Measurements from ENCODE around the gene OLFM1.

The OLFM1 gene

GRCh38 chr9:135076143-135076875, 11.2 kb upstream of the OLFM1 start:
- no peak for DNase-seq (ENCODE audit: low read depth in 3 of 3)

GRCh38 chr9:135076876-135077430, 10.5 kb upstream of the OLFM1 start:
- DNase-seq (ENCODE audit: low read depth in 3 of 3) = no peak

GRCh38 chr9:135077497-135078200, 9.8 kb upstream of the OLFM1 start:
- DNase-seq (ENCODE audit: low read depth in 3 of 3) = no peak

- DNase-seq (ENCODE audit: low read depth in 3 of 3) = no peak
Measured at GRCh38 chr9:135078361-135078821, 9.1 kb upstream of the OLFM1 start.

GRCh38 chr9:135079018-135079417, 8.4 kb upstream of the OLFM1 start:
- DNase-seq (ENCODE audit: low read depth in 3 of 3) = no peak

- DNase-seq (ENCODE audit: low read depth in 3 of 3) = no peak
Measured at GRCh38 chr9:135079676-135080075, 7.8 kb upstream of the OLFM1 start.

GRCh38 chr9:135080286-135081263, 6.9 kb upstream of the OLFM1 start:
- DNase-seq (ENCODE audit: low read depth in 3 of 3) = no peak

GRCh38 chr9:135081264-135081660, 6.2 kb upstream of the OLFM1 start:
- DNase-seq (ENCODE audit: low read depth in 3 of 3) = no peak

GRCh38 chr9:135081731-135082130, 5.7 kb upstream of the OLFM1 start:
- no peak for DNase-seq (ENCODE audit: low read depth in 3 of 3)

GRCh38 chr9:135082536-135082935, 4.9 kb upstream of the OLFM1 start:
- DNase-seq (ENCODE audit: low read depth in 3 of 3) = no peak

GRCh38 chr9:135083241-135083810, 4.1 kb upstream of the OLFM1 start:
- no peak for DNase-seq (ENCODE audit: low read depth in 3 of 3)

GRCh38 chr9:135083831-135084230, 3.6 kb upstream of the OLFM1 start:
- no peak for DNase-seq (ENCODE audit: low read depth in 3 of 3)

- DNase-seq (ENCODE audit: low read depth in 3 of 3) = no peak
Measured at GRCh38 chr9:135084262-135084661, 3.2 kb upstream of the OLFM1 start.

- DNase-seq (ENCODE audit: low read depth in 3 of 3) = no peak
Measured at GRCh38 chr9:135084881-135085760, 2.3 kb upstream of the OLFM1 start.

GRCh38 chr9:135085830-135086546, 1.5 kb upstream of the OLFM1 start:
- no peak for DNase-seq (ENCODE audit: low read depth in 3 of 3)

GRCh38 chr9:135086597-135087488, 625 bp upstream of the OLFM1 start:
- no peak for DNase-seq (ENCODE audit: low read depth in 3 of 3)

- no peak for DNase-seq (ENCODE audit: low read depth in 3 of 3)
Measured at GRCh38 chr9:135087899-135088347, 455 bp downstream of the OLFM1 start.

- DNase-seq (ENCODE audit: low read depth in 3 of 3) = no peak
Measured at GRCh38 chr9:135088348-135088978, 995 bp downstream of the OLFM1 start.
